Measurements from ENCODE around the gene TSKU. TPM values are rescaled to one million over a fixed set of nuclear protein-coding genes. Genes with fewer than 3 reads are reported as not detected.

TSKU gene
- total and polyA plus RNA-seq, 9 of the 15 experiments (the other 6 are each of a cell fraction or from before 2014, with no cell fraction given): 0.60 to 11.9 (median 8.4) TPM

- TF ChIP-seq CBX2 (IDR thresholded peaks at IDR 0.05; ENCODE audit: insufficient read depth, low read length, poor library complexity, severe bottlenecking) (no peak), RBFOX2 (IDR thresholded peaks at IDR 0.05; ENCODE audit: low read depth, low read length) (peak; percentile 66; the same call in 1 of the 2 replicates), CEBPG (CRISPR knock-in tag; IDR thresholded peaks at IDR 0.05) (no peak), CEBPG (tag; conservative IDR thresholded peaks at IDR 0.05 in 1 of 2, IDR thresholded peaks at IDR 0.05 in 1 of 2) (no peak), ZNF57 (CRISPR knock-in tag; IDR thresholded peaks at IDR 0.05) (no peak), XRCC4 (IDR thresholded peaks at IDR 0.05; ENCODE audit: extremely low read depth, insufficient read depth, insufficient read length) (no peak), PCBP1 (IDR thresholded peaks at IDR 0.05; ENCODE audit: low read depth, low read length, poor library complexity, severe bottlenecking) (no peak), MCM7 (IDR thresholded peaks at IDR 0.05) (no peak), ZNF766 (CRISPR knock-in tag; conservative IDR thresholded peaks at IDR 0.05) (no peak), ZNF561 (CRISPR knock-in tag; conservative IDR thresholded peaks at IDR 0.05) (no peak), HLTF (IDR thresholded peaks at IDR 0.05) (peak; percentile 35; the same call in 1 of the 2 replicates), GABPB1 (CRISPR knock-in tag; IDR thresholded peaks at IDR 0.05) (0 out of 2 replicates have a peak, but pooled peaks have one; percentile 24), MBD2 (IDR thresholded peaks at IDR 0.05; ENCODE audit: borderline replicate concordance, low read depth) (no peak), ILK (tag; IDR thresholded peaks at IDR 0.05; ENCODE audit: borderline replicate concordance, low read depth) (no peak), HIVEP1 (CRISPR knock-in tag; IDR thresholded peaks at IDR 0.05) (no peak), POLR2A (conservative IDR thresholded peaks at IDR 0.05) (peak; percentile 76), ZNF695 (CRISPR knock-in tag; IDR thresholded peaks at IDR 0.05) (no peak)
- TF ChIP-seq, protein P1, sequence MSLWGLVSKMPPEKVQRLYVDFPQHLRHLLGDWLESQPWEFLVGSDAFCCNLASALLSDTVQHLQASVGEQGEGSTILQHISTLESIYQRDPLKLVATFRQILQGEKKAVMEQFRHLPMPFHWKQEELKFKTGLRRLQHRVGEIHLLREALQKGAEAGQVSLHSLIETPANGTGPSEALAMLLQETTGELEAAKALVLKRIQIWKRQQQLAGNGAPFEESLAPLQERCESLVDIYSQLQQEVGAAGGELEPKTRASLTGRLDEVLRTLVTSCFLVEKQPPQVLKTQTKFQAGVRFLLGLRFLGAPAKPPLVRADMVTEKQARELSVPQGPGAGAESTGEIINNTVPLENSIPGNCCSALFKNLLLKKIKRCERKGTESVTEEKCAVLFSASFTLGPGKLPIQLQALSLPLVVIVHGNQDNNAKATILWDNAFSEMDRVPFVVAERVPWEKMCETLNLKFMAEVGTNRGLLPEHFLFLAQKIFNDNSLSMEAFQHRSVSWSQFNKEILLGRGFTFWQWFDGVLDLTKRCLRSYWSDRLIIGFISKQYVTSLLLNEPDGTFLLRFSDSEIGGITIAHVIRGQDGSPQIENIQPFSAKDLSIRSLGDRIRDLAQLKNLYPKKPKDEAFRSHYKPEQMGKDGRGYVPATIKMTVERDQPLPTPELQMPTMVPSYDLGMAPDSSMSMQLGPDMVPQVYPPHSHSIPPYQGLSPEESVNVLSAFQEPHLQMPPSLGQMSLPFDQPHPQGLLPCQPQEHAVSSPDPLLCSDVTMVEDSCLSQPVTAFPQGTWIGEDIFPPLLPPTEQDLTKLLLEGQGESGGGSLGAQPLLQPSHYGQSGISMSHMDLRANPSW (CRISPR knock-in tag; IDR thresholded peaks at IDR 0.05): no peak
- TF ChIP-seq, protein P2, sequence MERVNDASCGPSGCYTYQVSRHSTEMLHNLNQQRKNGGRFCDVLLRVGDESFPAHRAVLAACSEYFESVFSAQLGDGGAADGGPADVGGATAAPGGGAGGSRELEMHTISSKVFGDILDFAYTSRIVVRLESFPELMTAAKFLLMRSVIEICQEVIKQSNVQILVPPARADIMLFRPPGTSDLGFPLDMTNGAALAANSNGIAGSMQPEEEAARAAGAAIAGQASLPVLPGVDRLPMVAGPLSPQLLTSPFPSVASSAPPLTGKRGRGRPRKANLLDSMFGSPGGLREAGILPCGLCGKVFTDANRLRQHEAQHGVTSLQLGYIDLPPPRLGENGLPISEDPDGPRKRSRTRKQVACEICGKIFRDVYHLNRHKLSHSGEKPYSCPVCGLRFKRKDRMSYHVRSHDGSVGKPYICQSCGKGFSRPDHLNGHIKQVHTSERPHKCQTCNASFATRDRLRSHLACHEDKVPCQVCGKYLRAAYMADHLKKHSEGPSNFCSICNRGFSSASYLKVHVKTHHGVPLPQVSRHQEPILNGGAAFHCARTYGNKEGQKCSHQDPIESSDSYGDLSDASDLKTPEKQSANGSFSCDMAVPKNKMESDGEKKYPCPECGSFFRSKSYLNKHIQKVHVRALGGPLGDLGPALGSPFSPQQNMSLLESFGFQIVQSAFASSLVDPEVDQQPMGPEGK (CRISPR knock-in tag; IDR thresholded peaks at IDR 0.05; ENCODE audit: borderline replicate concordance): no peak
Measured at GRCh38 chr11:76782531-76783293, 444 bp upstream of the TSKU start (continued).

Data from K562 (cell line).